NCI-H128 (cell line): ENCODE data around the gene CTNNA2.
"Not testable (repeated sequence)": the region's sequence is repeated elsewhere in the genome, so short reads cannot be mapped to it uniquely, and the experiment has no call there.

Experiments used
- DNase-seq: peaks from one replicate; lab custom pipeline; 2025; ENCODE audit not compliant: unreplicated experiment; lab: John Stamatoyannopoulos, UW

CTNNA2 gene

GRCh38 chr2:80132281-80132680 lies 619.4 kb downstream of the CTNNA2 start:
- no peak for DNase-seq

- DNase-seq, result no peak
Measured at GRCh38 chr2:80135001-80135400, 622.1 kb downstream of the CTNNA2 start.

GRCh38 chr2:80136338-80136737 lies 623.5 kb downstream of the CTNNA2 start:
- DNase-seq, result no peak

- no peak for DNase-seq
Measured at GRCh38 chr2:80139001-80139400, 626.1 kb downstream of the CTNNA2 start.

DNA sequence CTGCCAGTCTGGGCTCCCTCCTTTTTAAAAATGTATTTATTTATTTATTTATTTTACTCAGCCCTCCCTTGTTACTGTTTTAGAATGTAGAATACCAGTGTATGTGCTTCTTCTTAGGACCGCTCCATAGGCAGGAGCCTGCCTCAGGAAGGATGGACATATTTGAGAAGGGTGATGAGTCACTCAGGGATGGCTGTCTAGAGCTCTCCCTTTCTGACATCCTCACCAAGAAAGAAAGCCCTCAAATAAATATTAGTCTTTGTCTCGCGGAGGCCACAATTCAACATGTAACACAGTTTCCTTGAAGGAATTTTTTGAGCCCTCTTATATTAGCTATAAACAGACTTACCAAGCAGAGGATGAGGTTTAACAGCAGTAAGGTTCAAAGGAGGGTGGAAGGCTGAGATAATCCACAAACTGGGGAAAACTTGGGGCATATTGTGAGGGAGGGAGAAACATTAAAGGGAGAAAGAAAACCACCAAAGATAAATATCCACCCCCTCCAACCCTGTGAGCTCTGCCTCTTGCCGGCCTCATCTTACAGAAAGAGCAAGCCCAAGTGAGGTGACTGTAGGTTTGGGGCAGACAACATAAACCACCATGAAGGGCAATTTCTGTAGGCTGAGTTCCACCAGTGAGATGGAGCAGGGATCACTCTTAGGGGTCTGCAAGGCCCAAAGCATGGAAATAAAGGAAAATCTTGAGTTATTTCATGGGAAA lies 628.3 kb downstream of the CTNNA2 start:
- DNase-seq, result no peak

DNA sequence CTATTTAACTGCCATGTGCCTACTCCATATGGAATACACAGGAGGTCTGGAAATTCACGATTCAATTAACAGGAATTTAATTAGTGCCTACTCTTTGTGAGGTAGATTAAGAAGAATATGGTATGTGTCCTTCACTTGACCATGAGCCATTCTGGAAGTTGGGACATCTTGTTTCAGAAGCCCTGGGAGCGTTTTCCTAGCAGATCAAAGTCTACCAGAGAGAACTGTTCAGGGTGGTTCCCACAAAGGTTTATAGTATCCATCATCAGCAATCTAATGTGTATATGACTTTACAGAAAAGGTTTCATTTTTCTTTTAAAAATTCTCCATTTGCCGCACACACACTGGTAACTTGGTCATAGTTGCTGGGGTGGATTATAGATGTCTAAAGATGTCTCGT lies 632.6 kb downstream of the CTNNA2 start:
- DNase-seq, result no peak

DNA sequence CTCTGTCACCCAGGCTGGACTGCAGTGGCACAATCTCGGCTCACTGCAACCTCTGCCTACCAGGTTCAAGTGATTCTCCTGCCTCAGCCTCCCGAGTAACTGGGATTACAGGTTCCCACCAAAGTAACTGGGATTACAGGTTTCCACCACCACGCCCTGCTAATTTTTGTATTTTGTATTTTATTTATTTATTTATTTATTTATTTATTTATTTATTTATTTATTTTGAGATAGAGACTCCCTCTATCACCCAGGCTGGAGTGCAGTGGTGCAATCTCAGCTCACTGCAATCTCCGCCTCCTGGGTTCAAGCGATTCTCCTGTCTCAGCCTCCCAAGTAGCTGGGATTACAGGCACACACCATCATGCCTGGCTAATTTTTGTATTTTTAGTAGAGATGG lies 633.9 kb downstream of the CTNNA2 start:
- DNase-seq, result not testable (repeated sequence)

DNA sequence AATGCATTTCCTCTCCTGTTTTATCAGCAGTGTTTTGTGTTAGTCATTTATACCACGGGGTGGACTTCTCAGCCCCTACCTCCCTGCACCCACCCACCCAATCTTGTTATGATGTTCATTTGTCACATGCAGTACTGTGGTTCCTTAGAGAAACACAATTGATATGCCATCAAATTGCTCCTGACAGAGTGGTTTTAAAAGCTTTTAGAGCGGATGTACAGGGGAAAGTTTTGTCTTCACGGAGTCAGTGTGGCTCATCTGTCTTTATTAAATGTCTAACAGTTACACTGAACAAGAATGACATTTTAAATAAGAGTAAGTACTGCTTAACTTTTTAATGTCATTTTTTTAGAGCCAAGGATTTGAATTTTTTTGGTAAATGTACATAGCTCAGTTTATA lies 634.8 kb downstream of the CTNNA2 start:
- no peak for DNase-seq

DNA sequence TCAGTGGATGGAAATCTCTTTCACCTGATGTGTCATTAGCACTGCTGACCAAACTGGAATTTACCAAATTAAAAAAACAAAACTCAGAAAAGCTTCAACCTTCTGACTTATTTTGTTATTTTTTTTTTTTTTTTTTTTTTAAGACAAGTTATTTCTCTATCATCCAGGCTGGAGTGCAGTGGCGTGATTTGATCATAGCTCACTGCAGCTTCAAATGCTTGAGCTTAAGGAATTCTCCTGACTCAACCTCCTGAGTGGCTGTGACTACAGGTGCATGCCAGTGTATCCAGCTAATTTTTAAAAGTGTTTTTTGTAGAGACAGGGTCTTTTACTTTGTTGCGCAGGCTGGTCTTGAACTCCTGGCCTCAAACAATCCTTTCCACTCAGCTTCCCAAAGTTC lies 636.1 kb downstream of the CTNNA2 start:
- no peak for DNase-seq

DNA sequence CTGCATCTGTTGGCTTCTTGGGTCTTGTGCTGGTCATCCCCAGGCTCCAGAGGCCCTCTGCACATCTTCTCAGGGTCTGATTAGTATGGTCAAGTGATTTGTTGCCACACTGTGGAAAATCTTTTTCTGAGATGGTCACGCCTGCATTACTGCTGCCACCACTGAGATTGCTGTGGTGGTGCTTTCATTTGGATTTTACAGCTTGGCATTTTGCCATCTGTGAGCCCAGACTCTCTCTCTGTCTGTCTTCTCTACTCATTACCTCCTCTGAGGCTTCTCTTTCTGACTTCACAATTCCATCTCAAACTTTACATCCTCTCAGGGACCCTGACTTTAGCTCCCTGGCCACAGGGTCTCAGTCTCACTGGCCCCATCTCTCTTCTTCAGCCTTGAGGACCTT lies 637.1 kb downstream of the CTNNA2 start:
- DNase-seq, result no peak

DNA sequence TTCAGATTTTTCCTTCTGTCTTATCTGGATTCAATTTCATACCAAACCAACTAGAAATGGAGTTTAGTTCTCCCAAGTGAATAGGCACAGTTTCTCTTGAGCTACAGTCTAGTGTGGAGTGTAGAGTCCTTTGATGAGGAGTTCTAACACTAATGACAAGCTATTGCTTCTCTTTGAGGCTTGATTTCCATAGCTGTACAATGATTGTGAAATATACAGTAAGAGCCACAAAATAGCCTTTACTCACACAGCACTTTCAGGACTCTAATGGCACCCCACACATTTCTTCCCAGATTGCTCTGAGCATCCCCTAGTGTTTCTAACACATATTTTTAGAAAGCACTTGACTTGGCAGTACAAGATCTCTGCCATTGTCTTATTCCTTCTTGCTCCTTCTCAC lies 638.4 kb downstream of the CTNNA2 start:
- DNase-seq, result no peak

- no peak for DNase-seq
Measured at GRCh38 chr2:80151651-80152050, 638.8 kb downstream of the CTNNA2 start.

GRCh38 chr2:80153151-80153550 lies 640.3 kb downstream of the CTNNA2 start:
- DNase-seq, result no peak

DNA sequence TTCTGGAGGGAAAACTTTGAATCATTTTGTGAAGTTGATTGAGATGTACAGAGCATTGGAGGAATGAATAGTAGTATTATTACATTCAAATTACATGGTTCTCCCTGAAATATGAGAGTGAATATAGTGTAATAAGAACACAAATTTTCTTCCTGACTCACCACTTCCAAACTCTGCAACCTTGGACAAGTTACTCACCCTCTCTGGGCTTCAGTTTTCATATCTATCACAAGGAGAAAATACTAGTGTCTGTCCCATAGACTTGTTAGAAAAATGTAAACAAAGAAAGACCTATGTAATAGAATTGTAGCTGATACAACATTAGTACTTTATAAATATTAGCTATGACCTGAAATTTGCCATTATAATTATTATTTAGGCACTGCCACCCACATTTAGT lies 640.9 kb downstream of the CTNNA2 start:
- DNase-seq, result no peak

GRCh38 chr2:80154231-80154915 lies 641.5 kb downstream of the CTNNA2 start:
- DNase-seq, result no peak

DNA sequence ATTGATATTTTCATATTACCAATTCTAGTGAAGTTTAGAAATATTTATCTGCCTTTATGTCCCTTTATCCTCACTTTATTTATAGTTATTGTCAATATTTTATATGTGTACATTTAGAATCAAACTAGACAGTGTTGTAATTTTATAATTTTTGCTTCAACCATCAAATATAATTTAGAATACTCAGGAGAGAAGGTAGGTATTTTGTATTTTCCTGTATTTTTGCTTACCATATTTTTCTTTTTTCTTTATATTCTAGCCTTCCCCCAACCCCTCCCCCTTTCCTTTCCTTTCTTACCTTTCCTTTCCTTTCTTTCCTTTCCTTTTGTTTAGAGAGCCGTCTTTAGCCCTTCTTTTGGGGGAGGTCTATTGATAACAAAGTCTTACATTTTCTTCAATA lies 651.5 kb downstream of the CTNNA2 start:
- DNase-seq, result no peak

DNA sequence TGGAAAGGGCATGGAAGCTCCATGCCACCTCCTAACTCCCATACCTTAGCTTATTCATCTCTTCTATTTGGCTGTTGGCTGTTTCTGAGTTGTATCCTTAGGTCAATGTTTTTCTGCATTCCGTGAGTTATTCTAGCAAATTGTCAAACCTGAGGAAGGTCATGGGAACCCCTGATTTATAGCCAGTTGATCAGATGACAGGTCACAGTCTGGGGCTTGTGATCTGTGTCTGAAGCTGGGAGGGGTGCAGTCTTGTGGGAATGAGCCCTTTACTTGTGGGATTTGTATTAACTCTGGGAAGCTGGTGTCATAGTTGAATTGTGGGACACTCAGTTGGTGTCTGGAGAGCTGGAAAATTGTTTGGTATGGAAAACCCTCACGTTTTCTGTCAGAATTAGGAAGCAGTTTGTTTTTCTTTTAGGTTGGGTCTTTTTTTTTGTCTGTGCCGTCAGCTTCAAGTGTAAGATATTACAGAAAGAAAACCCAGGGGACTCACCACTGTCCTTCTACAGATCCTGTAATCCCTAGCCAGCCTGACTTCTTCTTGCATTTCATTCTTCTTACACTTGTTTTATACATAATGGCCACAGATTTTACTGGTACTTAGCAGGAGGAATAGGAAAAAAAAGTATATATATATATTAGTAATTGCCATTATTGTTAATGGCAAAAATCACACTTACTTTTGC lies 653.8 kb downstream of the CTNNA2 start:
- no peak for DNase-seq

GRCh38 chr2:80167284-80167808 lies 654.5 kb downstream of the CTNNA2 start:
- DNase-seq, result no peak

- no peak for DNase-seq
Measured at GRCh38 chr2:80168037-80168436, 655.2 kb downstream of the CTNNA2 start.

DNA sequence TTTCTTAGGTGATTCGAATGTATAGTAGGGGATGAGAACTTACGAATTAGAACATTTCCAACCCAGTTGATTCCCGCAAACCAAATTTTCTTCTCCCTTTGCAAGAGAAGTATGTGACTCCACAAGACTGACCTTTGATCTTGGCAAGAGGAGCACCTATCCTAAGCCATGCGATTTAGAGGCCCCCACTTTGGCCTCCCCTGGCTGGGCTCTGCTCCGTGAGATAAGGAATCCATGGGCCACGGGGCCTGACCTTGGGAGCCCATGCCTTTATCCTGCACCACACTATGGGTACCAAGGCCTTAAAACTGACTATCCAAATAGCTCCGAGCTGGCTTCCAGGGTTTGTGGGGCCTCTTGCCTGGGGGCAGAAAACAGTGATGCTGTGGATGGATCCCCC lies 656.0 kb downstream of the CTNNA2 start:
- DNase-seq, result no peak

DNA sequence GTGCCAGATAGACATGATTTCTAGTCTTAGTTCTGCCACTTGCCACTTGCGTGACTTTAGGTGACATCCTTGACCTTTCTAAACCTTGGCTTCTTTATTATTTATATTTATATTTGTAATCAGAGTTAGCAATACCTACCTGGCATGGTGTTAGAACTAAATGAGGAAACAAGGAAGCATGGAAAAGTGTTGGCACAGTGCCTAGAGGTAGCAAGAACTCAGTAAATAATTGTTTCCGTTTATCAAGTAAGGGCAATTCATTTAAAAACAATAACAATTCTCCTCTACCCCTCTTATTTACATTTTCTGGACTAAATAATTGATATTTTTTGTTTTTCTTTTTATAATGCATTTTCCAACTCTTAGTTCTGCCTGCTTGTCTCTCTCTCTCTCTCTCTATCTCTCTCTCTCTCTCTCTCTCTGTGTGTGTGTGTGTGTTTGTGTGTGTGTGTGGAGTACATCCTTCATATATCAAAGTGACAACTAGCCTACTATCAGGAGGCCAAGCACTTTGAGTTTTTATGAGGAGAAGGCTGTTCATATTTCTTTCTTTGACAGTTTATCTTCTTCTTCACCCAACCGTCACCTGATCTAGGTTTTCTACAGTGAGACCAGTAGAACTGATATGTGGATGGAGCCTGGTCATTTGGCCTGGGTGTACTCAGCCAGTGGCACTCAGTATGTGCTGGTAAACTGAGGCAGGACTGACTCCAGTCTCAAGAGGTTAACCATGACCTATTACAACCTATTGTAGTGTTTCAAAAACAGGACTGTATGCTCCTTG lies 657.2 kb downstream of the CTNNA2 start:
- DNase-seq, result no peak
